Erythroblast (primary cell): ENCODE results near the gene COL4A2.

ENCODE experiments used
- DNase-seq, 2 experiments: peaks; one replicate each; lab custom pipeline; 2025; lab: John Stamatoyannopoulos, UW
- GATA1 ChIP-seq: IDR thresholded peaks from 2 replicates; pipeline ENCODE4 v1.6.1; 2011; ENCODE audit warnings: low read depth, mild to moderate bottlenecking, control low read depth, low read length, moderate library complexity
- POLR2A ChIP-seq: IDR thresholded peaks from 2 replicates; pipeline ENCODE4 v1.6.1; 2011; ENCODE audit warnings: mild to moderate bottlenecking, low read length

The COL4A2 gene

DNA sequence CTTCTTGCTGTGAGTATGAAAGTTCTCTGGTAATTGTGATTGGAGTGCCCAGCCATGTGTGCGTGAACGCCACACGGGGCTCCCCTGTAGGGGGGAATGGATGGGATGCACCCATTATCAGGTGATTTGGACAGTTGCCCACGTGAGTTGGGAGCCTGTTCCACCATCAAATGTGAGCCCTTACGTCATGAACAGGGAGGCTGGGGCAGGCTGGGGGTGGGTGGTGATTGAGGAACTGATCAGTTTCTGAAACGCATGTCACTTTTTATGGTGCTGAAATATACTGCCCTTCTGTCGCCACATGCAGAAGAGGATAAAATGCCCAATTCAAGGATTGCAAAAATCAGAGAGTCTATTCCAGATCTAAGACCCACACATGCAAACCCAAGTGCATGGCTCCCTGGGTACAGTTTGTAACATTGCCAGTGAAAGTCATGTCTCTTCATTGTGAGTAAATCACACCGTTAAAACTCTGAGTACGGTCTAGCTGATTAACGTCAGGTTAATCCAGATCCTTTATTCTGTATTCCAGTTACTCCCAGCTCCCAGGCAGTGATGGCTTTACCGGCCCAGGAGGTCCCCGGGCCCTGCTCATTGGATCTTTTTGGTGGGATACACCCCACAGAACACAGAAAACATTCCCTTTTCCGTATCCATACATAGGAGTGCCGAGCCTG, 164.2 kb downstream of the COL4A2 start:
- TF ChIP-seq GATA1 (no peak), POLR2A (no peak)
- no peak for DNase-seq

DNA sequence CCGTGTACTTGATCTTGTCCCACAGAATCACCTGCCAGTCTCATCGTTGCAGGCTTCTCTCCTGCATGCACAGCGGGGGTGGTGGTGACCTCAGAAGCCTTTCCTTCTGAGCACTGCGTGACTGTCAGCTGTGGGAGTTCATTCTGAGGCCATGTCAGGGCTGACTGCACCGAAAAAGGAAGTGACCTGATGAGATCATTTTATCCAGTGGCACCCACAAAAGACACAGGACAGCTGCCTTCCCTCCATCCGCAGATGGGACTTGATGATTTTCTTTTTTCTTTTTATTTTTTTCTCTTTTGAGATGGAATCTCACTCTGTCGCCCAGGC, 164.7 kb downstream of the COL4A2 start:
- no peak for DNase-seq
- TF ChIP-seq GATA1, result no peak

- TF ChIP-seq GATA1 (no peak), POLR2A (no peak)
- DNase-seq, result no peak
These were observed 165.9 kb downstream of the COL4A2 start for GRCh38 chr13:110472904-110473563.

- TF ChIP-seq GATA1 (no peak), POLR2A (no peak)
- DNase-seq, result no peak
These were observed 167.6 kb downstream of the COL4A2 start for GRCh38 chr13:110474713-110475112.

- no peak for TF ChIP-seq GATA1
- no peak for TF ChIP-seq POLR2A
- DNase-seq, result no peak
These were observed 168.0 kb downstream of the COL4A2 start for GRCh38 chr13:110475117-110475516.

DNA sequence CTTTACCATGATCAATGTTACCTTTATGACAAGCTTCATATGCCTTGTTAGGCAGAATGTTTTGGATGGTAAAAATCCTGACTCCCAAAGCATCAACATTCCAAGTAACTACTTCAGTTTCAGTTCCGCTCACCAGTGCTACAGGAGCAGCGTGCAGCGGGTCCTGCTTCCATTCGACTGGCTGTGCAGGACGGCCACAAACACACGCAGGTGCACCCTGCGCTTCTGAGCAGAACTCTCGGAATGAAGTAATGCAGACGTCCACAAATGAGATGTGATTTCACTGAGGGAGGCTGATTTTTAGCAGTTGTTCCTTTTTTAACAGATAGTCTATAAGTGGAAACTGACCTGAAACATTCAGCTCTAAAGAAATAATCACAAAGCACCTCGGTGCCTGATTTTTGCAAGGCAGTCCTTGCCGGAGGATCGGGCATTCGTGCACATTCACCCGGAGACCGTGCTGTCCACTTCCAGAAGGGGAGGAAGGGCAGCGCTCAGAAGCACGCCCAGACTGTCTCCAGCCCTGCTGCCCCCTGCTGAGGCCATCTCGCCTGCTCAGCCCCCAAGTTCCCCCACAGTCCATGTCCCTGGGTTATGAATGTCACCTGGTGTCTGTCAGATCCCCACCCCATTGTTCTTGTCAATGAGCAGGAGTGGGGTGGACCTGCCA, 168.6 kb downstream of the COL4A2 start:
- no peak for DNase-seq
- TF ChIP-seq POLR2A, result no peak
- TF ChIP-seq GATA1, result no peak

DNA sequence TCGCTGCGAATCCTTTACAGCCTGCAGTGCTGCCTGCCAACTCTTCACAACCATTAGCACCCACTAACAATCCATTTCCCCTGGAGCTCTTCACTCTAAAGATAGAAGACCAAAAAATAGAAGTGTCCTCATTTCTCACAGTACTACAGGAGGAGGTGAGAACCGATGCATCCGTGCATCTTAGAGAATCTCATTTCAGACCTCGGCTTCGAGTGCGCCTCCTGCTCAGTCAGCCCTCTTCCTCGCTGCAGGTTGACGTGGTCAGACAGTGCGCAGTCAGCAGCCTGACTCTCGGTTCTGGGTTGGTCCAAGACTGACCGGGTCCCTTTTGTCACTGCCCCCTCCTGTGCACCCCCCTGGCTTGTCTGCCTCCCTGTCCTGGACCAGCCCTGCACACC, 169.1 kb downstream of the COL4A2 start:
- no peak for DNase-seq
- TF ChIP-seq POLR2A (no peak), GATA1 (no peak)

GRCh38 chr13:110477706-110478245, 170.7 kb downstream of the COL4A2 start:
- TF ChIP-seq GATA1 (no peak), POLR2A (no peak)
- no peak for DNase-seq

GRCh38 chr13:110478405-110479214, 171.5 kb downstream of the COL4A2 start:
- DNase-seq, result no peak
- TF ChIP-seq POLR2A, result no peak
- TF ChIP-seq GATA1, result no peak

GRCh38 chr13:110479215-110479545, 172.1 kb downstream of the COL4A2 start:
- TF ChIP-seq POLR2A (no peak), GATA1 (no peak)
- no peak for DNase-seq

DNA sequence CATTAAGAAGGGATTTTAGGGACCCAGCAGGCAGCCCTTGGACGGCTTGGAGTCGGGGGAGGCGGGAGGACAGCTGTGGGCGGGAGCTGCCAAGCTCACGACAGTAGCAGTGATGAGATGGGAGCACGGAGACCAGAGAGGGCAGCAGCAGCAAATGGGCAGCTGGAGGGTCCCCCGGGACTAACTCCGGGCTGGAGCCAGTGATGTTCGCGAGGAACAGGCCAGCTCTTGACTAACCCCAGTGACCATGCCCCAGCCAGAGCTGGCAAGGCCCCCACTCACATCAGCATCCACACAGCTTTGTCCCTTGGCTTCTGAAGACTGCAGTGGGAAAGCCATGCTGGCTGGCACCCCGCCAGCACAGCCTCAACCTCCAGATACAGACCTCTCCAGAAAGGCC, 172.6 kb downstream of the COL4A2 start:
- DNase-seq, result no peak
- TF ChIP-seq GATA1 (no peak), POLR2A (no peak)

- DNase-seq, result no peak
- TF ChIP-seq POLR2A, result no peak
- no peak for TF ChIP-seq GATA1
These were observed 173.1 kb downstream of the COL4A2 start for GRCh38 chr13:110480161-110480560.

DNA sequence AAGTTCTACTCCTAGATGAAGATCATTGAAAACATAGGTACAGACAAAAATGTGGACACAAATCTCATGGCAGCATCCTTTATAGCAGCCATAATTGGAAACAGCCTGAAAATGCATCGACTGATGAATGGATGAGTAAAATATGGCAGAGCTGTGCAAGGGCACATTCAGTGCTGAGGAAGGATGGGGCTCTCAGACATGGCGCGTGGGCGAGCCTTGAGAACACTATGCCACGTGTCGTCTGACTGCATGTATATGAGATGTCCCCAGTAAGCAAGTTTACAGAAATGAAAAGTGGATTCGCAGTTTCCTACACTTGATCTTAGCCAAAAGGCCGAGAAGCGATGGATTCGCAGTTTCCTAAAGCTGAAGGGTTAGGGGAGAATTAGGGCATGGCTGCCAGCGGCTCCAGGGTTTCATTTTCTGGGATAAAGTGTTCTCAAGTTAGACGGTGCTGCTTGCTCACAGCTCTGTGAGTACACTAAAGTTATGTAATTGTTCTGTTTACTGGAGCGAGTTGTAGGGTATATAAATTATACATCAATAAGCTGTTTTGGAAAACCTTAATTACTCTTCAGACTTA, 176.4 kb downstream of the COL4A2 start:
- DNase-seq, result no peak
- TF ChIP-seq GATA1 (no peak), POLR2A (no peak)
